ENCODE data around the gene WDR90. TPM values are rescaled to one million over a fixed set of nuclear protein-coding genes. Genes with fewer than 3 reads are reported as not detected.

WDR90 gene
- total and polyA plus RNA-seq, 2 of the 13 experiments (the other 11 are each of a cell fraction or from before 2014, with no cell fraction given) = 14.9 to 28.9 TPM

- TF ChIP-seq EHMT2 (IDR thresholded peaks at IDR 0.05; ENCODE audit: borderline replicate concordance, low read depth, low read length) = no peak
- peak; percentile 87 for TF ChIP-seq PATZ1 (CRISPR knock-in tag; IDR thresholded peaks at IDR 0.05)
- TF ChIP-seq ZNF660 (CRISPR knock-in tag; IDR thresholded peaks at IDR 0.05; ENCODE audit: borderline replicate concordance, low read depth) = no peak
- TF ChIP-seq RAD51 (IDR thresholded peaks at IDR 0.05; ENCODE audit: borderline replicate concordance) = no peak
- TF ChIP-seq SMAD9 (CRISPR knock-in tag; IDR thresholded peaks at IDR 0.05) = no peak
- no peak for TF ChIP-seq POGZ (CRISPR knock-in tag; IDR thresholded peaks at IDR 0.05)
- peak; percentile 88 for TF ChIP-seq POLR2G (IDR thresholded peaks at IDR 0.05; ENCODE audit: low read depth, low read length)
- TF ChIP-seq SP1 (IDR thresholded peaks at IDR 0.05) = no peak
- TF ChIP-seq SP1 (CRISPR knock-in tag; IDR thresholded peaks at IDR 0.05) = peak; percentile 77
- no peak for TF ChIP-seq RFX5 (IDR thresholded peaks at IDR 0.05; ENCODE audit: low read depth, low read length)
- no peak for TF ChIP-seq FOXA3 (CRISPR knock-in tag; IDR thresholded peaks at IDR 0.05)
- TF ChIP-seq AKAP8 (CRISPR knock-in tag; IDR thresholded peaks at IDR 0.05) = 0 out of 2 replicates have a peak, but pooled peaks have one; percentile 51
- no peak; the same call in 1 of the 2 replicates for TF ChIP-seq SMAD3 (CRISPR knock-in tag; IDR thresholded peaks at IDR 0.05)
- TF ChIP-seq FOXC1 (CRISPR knock-in tag; IDR thresholded peaks at IDR 0.05; ENCODE audit: borderline replicate concordance) = peak; percentile 27; the same call in 1 of the 2 replicates
- peak; percentile 67 for TF ChIP-seq TAF1 (CRISPR knock-in tag; IDR thresholded peaks at IDR 0.05)
- no peak for TF ChIP-seq ZNF614 (CRISPR knock-in tag; IDR thresholded peaks at IDR 0.05; ENCODE audit: borderline replicate concordance)
- TF ChIP-seq ZNF468 (CRISPR knock-in tag; IDR thresholded peaks at IDR 0.05) = no peak
- TF ChIP-seq ZNF160 (CRISPR knock-in tag; IDR thresholded peaks at IDR 0.05) = no peak
- TF ChIP-seq DNMT1 (CRISPR knock-in tag; IDR thresholded peaks at IDR 0.05) = no peak
- TF ChIP-seq ZBTB39 (CRISPR knock-in tag; IDR thresholded peaks at IDR 0.05) = peak; percentile 67; the same call in 1 of the 2 replicates
- 0 out of 2 replicates have a peak, but pooled peaks have one; percentile 33 for TF ChIP-seq FOXK1 (CRISPR knock-in tag; IDR thresholded peaks at IDR 0.05; ENCODE audit: borderline replicate concordance, low read depth)
- no peak for TF ChIP-seq LCORL (IDR thresholded peaks at IDR 0.05)
- no peak for TF ChIP-seq LCORL (CRISPR knock-in tag; IDR thresholded peaks at IDR 0.05)
- TF ChIP-seq DMAP1 (CRISPR knock-in tag; IDR thresholded peaks at IDR 0.05) = no peak
- no peak for TF ChIP-seq ZFP37 (CRISPR knock-in tag; IDR thresholded peaks at IDR 0.05; ENCODE audit: borderline replicate concordance)
- peak; percentile 52 for TF ChIP-seq HOXA3 (CRISPR knock-in tag; IDR thresholded peaks at IDR 0.05)
- TF ChIP-seq MXD3 (CRISPR knock-in tag; IDR thresholded peaks at IDR 0.05) = no peak; the same call in 1 of the 2 replicates
- no peak; the same call in 1 of the 2 replicates for TF ChIP-seq ZNF678 (CRISPR knock-in tag; IDR thresholded peaks at IDR 0.05)
Measured at GRCh38 chr16:641326-642188, 7.6 kb upstream of the WDR90 start, which contains the start of gene MCRIP2 (continued).
